SK-N-SH (cell line): Measurements from ENCODE around the gene ADCY7. TPM values are rescaled to one million over a fixed set of nuclear protein-coding genes. Genes with fewer than 3 reads are reported as not detected.

ENCODE experiments used
- CTCF ChIA-PET: fragments of 300-600, 350-600 bp; formaldehyde crosslinking; extraction: SDS; loops from one replicate; lab custom pipeline; 2021; lab: Yijun Ruan, JAX
- POLR2A ChIA-PET: fragments of 350-600 bp; sonication (Branson Sonifier 250); formaldehyde crosslinking; extraction: SDS; loops from one replicate; lab custom pipeline; 2020; ENCODE audit warnings: antibody characterized with exemption, inconsistent platforms; lab: Yijun Ruan, JAX
- DNase-seq: peaks from one replicate; pipeline ENCODE4 v3.0.0; 2012
- H2AFZ ChIP-seq: fragments of 200-600 bp; sonication (generic); 2 replicates; pipeline ENCODE4 v1.8.1; 2016; ENCODE audit warnings: antibody characterized with exemption, mild to moderate bottlenecking, low read depth
- H3F3A ChIP-seq: fragments of 200-600 bp; sonication (generic); replicated peaks from 2 replicates; pipeline ENCODE3; 2016; ENCODE audit warnings: antibody characterized with exemption, mild to moderate bottlenecking; ENCODE audit not compliant: insufficient read depth
- H3K27ac ChIP-seq, 2 experiments: fragments of 200-500 bp in 1 of 2; fragments of 200-600 bp in 1 of 2; sonication (Bioruptor generic) in 1 of 2; sonication (generic), shearing (Covaris generic) in 1 of 2; 2 replicates each; pipeline versions ENCODE4 v1.5.1 to v1.6.1; 2014 to 2016; ENCODE audit warnings: low read depth in 2 of 2, inconsistent platforms in 1 of 2, low read length in 1 of 2, mild to moderate bottlenecking in 1 of 2, mixed read lengths in 1 of 2
- H3K27me3 ChIP-seq: fragments of 200-600 bp; sonication (generic), shearing (Covaris generic); 2 replicates; pipeline ENCODE4 v1.6.1; 2016; ENCODE audit warnings: mixed run types; ENCODE audit not compliant: insufficient read depth
- H3K36me3 ChIP-seq, 2 experiments: fragments of 200-500 bp in 1 of 2; fragments of 200-600 bp in 1 of 2; sonication (Bioruptor generic) in 1 of 2; sonication (generic) in 1 of 2; replicated peaks in 1 of 2; 2 replicates each; pipeline versions ENCODE3 to v1.5.1; 2014 to 2016; ENCODE audit warnings: low read length in 1 of 2, mild to moderate bottlenecking in 1 of 2; ENCODE audit not compliant: insufficient read depth in 2 of 2, control insufficient read depth in 1 of 2
- H3K4me1 ChIP-seq, 2 experiments: fragments of 200-500 bp in 1 of 2; fragments of 200-600 bp in 1 of 2; sonication (Bioruptor generic) in 1 of 2; sonication (generic), shearing (Covaris generic) in 1 of 2; 2 replicates each; pipeline versions ENCODE4 v1.5.1 to v1.6.1; 2014 to 2016; ENCODE audit warnings: low read depth in 1 of 2, low read length in 1 of 2, mixed run types in 1 of 2; ENCODE audit not compliant: insufficient read depth in 2 of 2, control insufficient read depth in 1 of 2
- H3K4me2 ChIP-seq: fragments of 200-600 bp; sonication (generic), shearing (Covaris generic); 2 replicates; pipeline ENCODE4 v1.6.1; 2017; ENCODE audit warnings: mixed run types
- H3K4me3 ChIP-seq, 2 experiments: fragments of 200-500 bp in 1 of 2; fragments of 200-600 bp in 1 of 2; sonication (Bioruptor generic) in 1 of 2; sonication (generic), shearing (Covaris generic) in 1 of 2; 2 replicates each; pipeline versions ENCODE4 v1.5.1 to v1.8.1; 2014 to 2016; ENCODE audit warnings: low read depth in 2 of 2, inconsistent platforms in 1 of 2, low read length in 1 of 2, mild to moderate bottlenecking in 1 of 2, mixed read lengths in 1 of 2, moderate library complexity in 1 of 2
- H3K79me2 ChIP-seq: fragments of 200-600 bp; sonication (generic); 2 replicates; pipeline ENCODE4 v1.8.1; 2017; ENCODE audit warnings: mild to moderate bottlenecking; ENCODE audit not compliant: insufficient read depth
- H3K9ac ChIP-seq: fragments of 200-600 bp; sonication (generic); 2 replicates; pipeline ENCODE4 v1.6.1; 2017; ENCODE audit warnings: mixed run types
- H3K9me2 ChIP-seq: fragments of 200-600 bp; sonication (generic); 2 replicates; pipeline ENCODE4 v1.6.1; 2017; ENCODE audit warnings: mixed run types
- H3K9me3 ChIP-seq: fragments of 200-600 bp; sonication (generic); 2 replicates; pipeline ENCODE4 v1.6.1; 2017; ENCODE audit warnings: mixed run types, mild to moderate bottlenecking, moderate library complexity
- H4K20me1 ChIP-seq: fragments of 200-600 bp; sonication (generic); 2 replicates; pipeline ENCODE4 v1.6.1; 2017; ENCODE audit warnings: mild to moderate bottlenecking, mixed run types; ENCODE audit not compliant: insufficient read depth
- CHD2 ChIP-seq: fragments of 150-350 bp; IDR thresholded peaks from 2 replicates; pipeline ENCODE4 v1.6.1; 2018; ENCODE audit warnings: low read length; ENCODE audit not compliant: partially characterized antibody
- CTCF ChIP-seq: fragments of 200-600 bp; sonication (generic); IDR thresholded peaks from 2 replicates; pipeline ENCODE4 v1.6.1; 2017; ENCODE audit warnings: antibody characterized with exemption, mild to moderate bottlenecking, moderate library complexity
- ELF1 ChIP-seq: IDR thresholded peaks from 2 replicates; pipeline ENCODE4 v1.4.0; 2012
- EP300 ChIP-seq, 2 experiments: IDR thresholded peaks; 2 replicates each; pipeline versions ENCODE4 v1.4.0 to v1.6.1; 2012; ENCODE audit warnings: borderline replicate concordance in 1 of 2, low read depth in 1 of 2, low read length in 1 of 2
- EZH2phosphoT487 ChIP-seq: fragments of 200-600 bp; sonication (generic); IDR thresholded peaks from 2 replicates; pipeline ENCODE4 v1.6.1; 2017; ENCODE audit warnings: low read depth, mixed run types, mild to moderate bottlenecking, antibody characterized with exemption, moderate library complexity, borderline replicate concordance
- FOSL2 ChIP-seq: IDR thresholded peaks from 2 replicates; pipeline ENCODE4 v1.4.0; 2012; ENCODE audit warnings: low read depth, mild to moderate bottlenecking, moderate library complexity, borderline replicate concordance
- GABPA ChIP-seq: IDR thresholded peaks from 2 replicates; pipeline ENCODE4 v1.4.0; 2012; ENCODE audit warnings: low read depth, mild to moderate bottlenecking
- MXI1 ChIP-seq: IDR thresholded peaks from 2 replicates; pipeline ENCODE4 v1.6.1; 2012; ENCODE audit warnings: mild to moderate bottlenecking, low read depth, low read length, improper control_type of control experiment
- NRF1 ChIP-seq: IDR thresholded peaks from 2 replicates; pipeline ENCODE4 v1.6.1; 2012; ENCODE audit warnings: low read depth, mild to moderate bottlenecking, low read length
- POLR2AphosphoS5 ChIP-seq: IDR thresholded peaks from 2 replicates; pipeline ENCODE4 v1.6.1; 2012; ENCODE audit warnings: low read depth, low read length
- RAD21 ChIP-seq: IDR thresholded peaks from 2 replicates; pipeline ENCODE4 v1.6.1; 2012; ENCODE audit warnings: mild to moderate bottlenecking, low read length
- RFX5 ChIP-seq: IDR thresholded peaks from 2 replicates; pipeline ENCODE4 v1.6.1; 2012; ENCODE audit warnings: mild to moderate bottlenecking, improper control_type of control experiment, low read length
- SIN3A ChIP-seq: IDR thresholded peaks from 2 replicates; pipeline ENCODE4 v1.6.1; 2012; ENCODE audit warnings: low read depth, mild to moderate bottlenecking, low read length, moderate library complexity, borderline replicate concordance
- TAF1 ChIP-seq: IDR thresholded peaks from 2 replicates; pipeline ENCODE4 v1.6.1; 2012; ENCODE audit warnings: low read depth, mild to moderate bottlenecking, low read length, moderate library complexity, borderline replicate concordance
- YY1 ChIP-seq: IDR thresholded peaks from 2 replicates; pipeline ENCODE4 v1.4.0; 2012; ENCODE audit warnings: low read depth, mild to moderate bottlenecking
- WGBS: methylation state at CpG from one replicate; pipeline ENCODE4 v1.1.6; 2017; ENCODE audit warnings: low lambda C conversion rate; 5-methylcytosine and 5-hydroxymethylcytosine counted together
- polyA plus RNA-seq, 3 experiments: library from polyadenylated mRNA; depleted of rRNA; stranded (reverse); fragments of >200 nt; gene quantifications; 2 replicates each; pipeline ENCODE4 v1.2.3, GENCODE V29; 2012
- TF ChIP-seq, protein P1 (sequence below): IDR thresholded peaks from 2 replicates; pipeline ENCODE4 v1.4.0; 2012; ENCODE audit warnings: low read depth
- TF ChIP-seq, protein P2 (sequence below): fragments of 150-350 bp; IDR thresholded peaks from 2 replicates; pipeline ENCODE4 v1.6.1; 2017; ENCODE audit warnings: antibody characterized with exemption, low read length, low read depth, borderline replicate concordance

Gene ADCY7
- polyA plus RNA-seq, 1 of the 3 experiments (the other 2 are of a cell fraction) = 14.3 TPM

DNA sequence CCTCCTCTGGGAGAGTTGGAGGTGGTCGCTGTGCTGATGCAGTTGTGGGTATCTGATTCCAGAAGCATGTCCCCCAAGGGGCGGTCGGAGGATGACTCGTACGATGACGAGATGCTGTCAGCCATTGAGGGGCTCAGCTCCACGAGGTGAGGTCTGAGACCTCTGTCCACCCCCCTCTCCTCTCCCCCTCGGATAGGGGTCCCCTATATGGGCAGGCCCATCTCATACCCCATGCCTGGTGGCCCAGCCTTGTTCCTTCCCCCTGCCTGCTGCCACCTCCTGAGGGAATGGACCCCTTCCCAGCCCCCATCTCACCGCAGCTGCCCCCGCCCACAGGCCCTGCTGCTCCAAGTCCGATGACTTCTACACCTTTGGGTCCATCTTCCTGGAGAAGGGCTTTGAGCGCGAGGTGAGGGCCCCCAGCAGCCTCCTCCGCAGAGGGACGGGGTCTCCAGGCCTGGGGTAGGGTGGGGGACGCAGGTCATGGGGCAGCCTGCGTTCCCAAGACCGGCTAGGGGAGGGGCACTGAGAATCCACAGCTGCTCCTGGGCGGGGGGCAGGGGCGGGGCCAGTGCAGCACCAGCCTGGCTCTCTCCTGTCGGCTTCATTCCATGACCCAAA lies 39.2 kb downstream of the ADCY7 start:
- no peaks in the 10 kb centered on the region for H3K9me3 ChIP-seq
- H3K79me2 ChIP-seq = no peaks in the 10 kb centered on the region
- no peak for TF ChIP-seq FOSL2
- no peak for TF ChIP-seq NRF1
- no peak for TF ChIP-seq EZH2phosphoT487
- no peak for TF ChIP-seq CTCF
- TF ChIP-seq, protein P1, sequence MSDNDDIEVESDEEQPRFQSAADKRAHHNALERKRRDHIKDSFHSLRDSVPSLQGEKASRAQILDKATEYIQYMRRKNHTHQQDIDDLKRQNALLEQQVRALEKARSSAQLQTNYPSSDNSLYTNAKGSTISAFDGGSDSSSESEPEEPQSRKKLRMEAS = no peak
- TF ChIP-seq GABPA = no peak
- no peak for TF ChIP-seq MXI1
- TF ChIP-seq TAF1 = no peak
- TF ChIP-seq CHD2 = no peak
- TF ChIP-seq, protein P2, sequence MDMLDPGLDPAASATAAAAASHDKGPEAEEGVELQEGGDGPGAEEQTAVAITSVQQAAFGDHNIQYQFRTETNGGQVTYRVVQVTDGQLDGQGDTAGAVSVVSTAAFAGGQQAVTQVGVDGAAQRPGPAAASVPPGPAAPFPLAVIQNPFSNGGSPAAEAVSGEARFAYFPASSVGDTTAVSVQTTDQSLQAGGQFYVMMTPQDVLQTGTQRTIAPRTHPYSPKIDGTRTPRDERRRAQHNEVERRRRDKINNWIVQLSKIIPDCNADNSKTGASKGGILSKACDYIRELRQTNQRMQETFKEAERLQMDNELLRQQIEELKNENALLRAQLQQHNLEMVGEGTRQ = no peak
- TF ChIP-seq EP300 (IDR thresholded peaks at IDR 0.05; ENCODE audit: borderline replicate concordance in 1 of 2, low read depth in 1 of 2, low read length in 1 of 2) = no peak
- no peak for TF ChIP-seq RFX5
- no peak for TF ChIP-seq RAD21
- no peak for TF ChIP-seq ELF1
- no peak for TF ChIP-seq YY1
- TF ChIP-seq POLR2AphosphoS5 = no peak
- no peak for TF ChIP-seq SIN3A
- no peaks in the 10 kb centered on the region for H3K27me3 ChIP-seq
- H3K4me1 ChIP-seq = peaks cover 0 to 21% of the 10 kb centered on the region in 2 experiments; a peak in 1 of 4 replicates
- CTCF ChIA-PET = interaction anchor here (0.9 to 1.0 kb wide), 2 partner anchors 11 to 91 kb away, joined by 3 to 4 read pairs; no protein-coding TSS in a partner anchor
- H3K4me3 ChIP-seq = no peak overlapping the region
- no peak overlapping the region for H3K4me2 ChIP-seq
- POLR2A ChIA-PET = interaction anchor here (1.2 kb wide), 1 partner anchor 10 kb away, joined by 3 read pairs; no protein-coding TSS in a partner anchor
- peak; percentile 23 for DNase-seq
- H4K20me1 ChIP-seq = no peaks in the 10 kb centered on the region
- WGBS = 93% methylated on average over 3 of the region's 21 CpGs
- no peak overlapping the region for H3K27ac ChIP-seq
- no peaks in the 10 kb centered on the region for H3K36me3 ChIP-seq
- no peak overlapping the region for H2AFZ ChIP-seq
- H3K9ac ChIP-seq = no peak overlapping the region
- no peaks in the 10 kb centered on the region for H3F3A ChIP-seq
- H3K9me2 ChIP-seq = no peaks in the 10 kb centered on the region
